Smooth muscle cell (in vitro differentiated cells): ENCODE measurements around the gene UBL7. TPM values are rescaled to one million over a fixed set of nuclear protein-coding genes. Genes with fewer than 3 reads are reported as not detected.
"Not testable (repeated sequence)": the region's sequence is repeated elsewhere in the genome, so short reads cannot be mapped to it uniquely, and the experiment has no call there.

Experiments
- DNase-seq: peaks from one replicate; lab custom pipeline; 2025; ENCODE audit not compliant: unreplicated experiment; lab: John Stamatoyannopoulos, UW
- H2AFZ ChIP-seq: fragments of 200-600 bp; sonication (generic); 2 replicates; pipeline ENCODE4 v1.6.0; 2016; ENCODE audit warnings: antibody characterized with exemption, low read depth, mild to moderate bottlenecking
- H3F3A ChIP-seq: fragments of 200-600 bp; sonication (generic); 2 replicates; pipeline ENCODE4 v1.6.0; 2017; ENCODE audit warnings: antibody characterized with exemption, low read depth
- H3K27ac ChIP-seq: fragments of 200-600 bp; sonication (generic); 2 replicates; pipeline ENCODE4 v1.5.1; 2016; ENCODE audit warnings: low read depth, mild to moderate bottlenecking
- H3K27me3 ChIP-seq: fragments of 200-600 bp; sonication (generic); 2 replicates; pipeline ENCODE4 v1.6.1; 2016; ENCODE audit warnings: low read depth, mild to moderate bottlenecking
- H3K36me3 ChIP-seq: fragments of 200-600 bp; sonication (generic); 2 replicates; pipeline ENCODE4 v1.5.1; 2016; ENCODE audit warnings: low read depth
- H3K4me1 ChIP-seq: fragments of 200-600 bp; sonication (generic); 2 replicates; pipeline ENCODE4 v1.5.1; 2016; ENCODE audit warnings: low read depth
- H3K4me2 ChIP-seq: fragments of 200-600 bp; sonication (generic); 2 replicates; pipeline ENCODE4 v1.6.0; 2016; ENCODE audit warnings: mild to moderate bottlenecking
- H3K4me3 ChIP-seq: fragments of 200-600 bp; sonication (generic); 2 replicates; pipeline ENCODE4 v1.5.1; 2016; ENCODE audit warnings: mild to moderate bottlenecking
- H3K79me2 ChIP-seq: fragments of 200-600 bp; sonication (generic); 2 replicates; pipeline ENCODE4 v1.6.0; 2016; ENCODE audit warnings: low read depth, mild to moderate bottlenecking
- H3K9ac ChIP-seq: fragments of 200-600 bp; sonication (generic); 2 replicates; pipeline ENCODE4 v1.6.0; 2016; ENCODE audit warnings: low read depth
- H3K9me3 ChIP-seq: fragments of 200-600 bp; sonication (generic); replicated peaks from 2 replicates; pipeline ENCODE4 v1.5.1; 2016; ENCODE audit warnings: low read depth
- H4K20me1 ChIP-seq: fragments of 200-600 bp; sonication (generic); 2 replicates; pipeline ENCODE4 v1.6.0; 2016; ENCODE audit warnings: low read depth
- WGBS: methylation state at CpG from one replicate; pipeline ENCODE4 v1.1.7; 2016; ENCODE audit warnings: low lambda C conversion rate; 5-methylcytosine and 5-hydroxymethylcytosine counted together
- polyA plus RNA-seq: library from polyadenylated mRNA; unstranded; fragments of >200 nt; fragmentation: Nextera tagmentation; extraction: Ambion mirVana; gene quantifications from 2 replicates; pipeline ENCODE4 v1.2.1, GENCODE V29; 2016
- total RNA-seq: library from RNA; depleted of rRNA; stranded (reverse); fragments of >200 nt; gene quantifications from 2 replicates; pipeline ENCODE4 v1.2.3, GENCODE V29; 2014
- TF ChIP-seq, protein P1 (sequence below): fragments of 200-600 bp; sonication (generic); IDR thresholded peaks from 2 replicates; pipeline ENCODE4 v1.5.1; 2017; ENCODE audit warnings: borderline replicate concordance, mild to moderate bottlenecking, antibody characterized with exemption; ENCODE audit not compliant: insufficient read depth, poor library complexity, severe bottlenecking

Gene UBL7
- total and polyA plus RNA-seq, 2 experiments from 2014 or later = 60.6 to 64.4 TPM

DNA sequence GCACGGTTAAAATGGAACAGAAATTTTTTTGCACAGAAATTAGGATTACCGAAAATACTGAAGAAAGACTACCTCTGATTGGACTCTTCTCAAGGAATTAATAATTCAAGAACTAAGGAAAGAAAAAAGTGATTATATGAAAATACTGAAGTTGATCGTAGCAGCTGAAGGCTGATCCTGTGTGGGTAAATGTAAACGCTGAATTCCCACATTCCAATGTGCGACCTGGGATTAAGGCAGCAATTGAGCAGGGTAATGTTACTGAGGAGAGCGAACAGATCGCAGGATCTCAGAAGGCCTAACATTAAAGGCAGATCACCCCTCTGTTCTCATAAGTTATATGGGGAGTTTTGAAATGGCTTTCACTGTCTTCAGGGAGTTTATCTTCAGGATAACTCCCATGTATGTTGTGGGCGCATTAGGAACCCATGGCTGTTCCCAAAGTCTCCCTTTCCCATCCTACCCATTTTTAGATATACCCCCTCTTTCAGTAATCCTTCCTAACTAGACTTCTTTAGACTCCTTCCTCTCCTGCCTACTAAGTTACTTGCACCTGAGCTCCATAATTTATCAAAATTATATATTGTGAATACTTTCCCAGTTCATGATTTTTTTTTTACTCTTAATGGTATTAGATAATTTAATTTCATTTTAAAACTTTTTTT lies 1.0 kb upstream of the UBL7 start:
- 21% methylated on average over 8 of the region's 8 CpGs for WGBS
- H3K36me3 ChIP-seq = no peaks in the 10 kb centered on the region

DNA sequence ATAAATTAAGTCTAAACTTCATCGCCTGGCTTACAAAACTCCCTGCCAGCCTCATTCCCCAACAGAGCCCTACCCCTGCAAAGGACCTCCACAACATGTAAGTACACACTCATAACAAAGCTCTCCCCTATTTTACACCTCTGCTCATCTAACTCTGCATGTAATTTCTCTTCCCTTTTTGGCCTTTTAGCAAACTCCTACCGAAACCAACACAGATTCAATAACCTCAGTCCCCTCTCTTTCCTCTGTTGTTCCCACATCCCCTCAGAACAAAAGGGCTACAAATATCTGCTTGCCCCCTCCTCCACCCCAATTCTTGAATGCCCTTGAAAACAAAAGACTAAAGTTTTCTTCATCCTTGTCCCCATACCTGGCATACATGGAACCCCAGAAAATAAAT lies 662 bp downstream of the UBL7 start:
- Histone ChIP-seq H3K27ac (peak overlapping the region; percentile 63), H3K9ac (peak overlapping the region; percentile 81), H3K27me3 (no peaks in the 10 kb centered on the region), H3F3A (peaks cover 5% of the 10 kb centered on the region), H3K4me1 (peaks cover 17% of the 10 kb centered on the region), H3K79me2 (peaks cover 14% of the 10 kb centered on the region), H3K4me2 (peak overlapping the region; percentile 97), H3K36me3 (no peaks in the 10 kb centered on the region), H4K20me1 (no peaks in the 10 kb centered on the region), H2AFZ (peak overlapping the region; percentile 80), H3K4me3 (peak overlapping the region; percentile 64), H3K9me3 (no peaks in the 10 kb centered on the region)
- DNase-seq = no peak
- 76% methylated on average over 2 of the region's 2 CpGs for WGBS
- TF ChIP-seq, protein P1, sequence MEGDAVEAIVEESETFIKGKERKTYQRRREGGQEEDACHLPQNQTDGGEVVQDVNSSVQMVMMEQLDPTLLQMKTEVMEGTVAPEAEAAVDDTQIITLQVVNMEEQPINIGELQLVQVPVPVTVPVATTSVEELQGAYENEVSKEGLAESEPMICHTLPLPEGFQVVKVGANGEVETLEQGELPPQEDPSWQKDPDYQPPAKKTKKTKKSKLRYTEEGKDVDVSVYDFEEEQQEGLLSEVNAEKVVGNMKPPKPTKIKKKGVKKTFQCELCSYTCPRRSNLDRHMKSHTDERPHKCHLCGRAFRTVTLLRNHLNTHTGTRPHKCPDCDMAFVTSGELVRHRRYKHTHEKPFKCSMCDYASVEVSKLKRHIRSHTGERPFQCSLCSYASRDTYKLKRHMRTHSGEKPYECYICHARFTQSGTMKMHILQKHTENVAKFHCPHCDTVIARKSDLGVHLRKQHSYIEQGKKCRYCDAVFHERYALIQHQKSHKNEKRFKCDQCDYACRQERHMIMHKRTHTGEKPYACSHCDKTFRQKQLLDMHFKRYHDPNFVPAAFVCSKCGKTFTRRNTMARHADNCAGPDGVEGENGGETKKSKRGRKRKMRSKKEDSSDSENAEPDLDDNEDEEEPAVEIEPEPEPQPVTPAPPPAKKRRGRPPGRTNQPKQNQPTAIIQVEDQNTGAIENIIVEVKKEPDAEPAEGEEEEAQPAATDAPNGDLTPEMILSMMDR = no peak

More for the DNA sequence above, 1.0 kb upstream of the UBL7 start:
- H3K27me3 ChIP-seq = no peaks in the 10 kb centered on the region
- TF ChIP-seq, protein P1 = no peak
- H3K4me2 ChIP-seq = peak overlapping the region; percentile 97
- H3K27ac ChIP-seq = peak overlapping the region; percentile 9
- peaks cover 5% of the 10 kb centered on the region for H3F3A ChIP-seq
- peaks cover 14% of the 10 kb centered on the region for H3K79me2 ChIP-seq
- peak overlapping the region; percentile 70 for H3K9ac ChIP-seq
- peak overlapping the region; percentile 64 for H3K4me3 ChIP-seq
- H4K20me1 ChIP-seq = no peaks in the 10 kb centered on the region
- H3K9me3 ChIP-seq = no peaks in the 10 kb centered on the region
- H2AFZ ChIP-seq = peak overlapping the region; percentile 80
- no peak for DNase-seq
- H3K4me1 ChIP-seq = peaks cover 17% of the 10 kb centered on the region

DNA sequence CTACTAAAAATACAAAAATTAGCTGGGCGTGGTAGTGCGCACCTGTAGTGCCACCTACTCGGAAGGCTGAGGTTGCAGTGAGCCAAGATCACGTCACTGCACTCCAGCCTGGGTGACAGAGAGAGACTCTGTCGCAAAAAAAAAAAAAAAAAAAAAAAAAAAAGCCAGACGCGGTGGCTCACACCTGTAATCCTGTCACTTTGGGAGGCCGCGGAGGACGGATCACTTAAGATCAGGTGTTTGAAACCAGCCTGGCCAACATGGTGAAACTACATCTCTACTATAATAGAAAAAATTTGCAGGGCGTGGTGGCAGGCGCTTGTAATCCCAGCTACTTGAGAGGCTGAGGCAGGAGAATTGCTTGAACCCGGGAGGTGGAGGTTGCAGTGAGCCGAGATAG lies 1.2 kb downstream of the UBL7 start:
- not testable (repeated sequence) for H3K27me3 ChIP-seq, H3K9ac ChIP-seq, H3K9me3 ChIP-seq, H3K27ac ChIP-seq, H3K4me3 ChIP-seq, H3F3A ChIP-seq, H2AFZ ChIP-seq, H3K36me3 ChIP-seq, H4K20me1 ChIP-seq, DNase-seq
- H3K79me2 ChIP-seq = peaks cover 14% of the 10 kb centered on the region
- WGBS = 98% methylated on average over 14 of the region's 14 CpGs
- H3K4me2 ChIP-seq = peak overlapping the region; percentile 97
- peaks cover 18% of the 10 kb centered on the region for H3K4me1 ChIP-seq

DNA sequence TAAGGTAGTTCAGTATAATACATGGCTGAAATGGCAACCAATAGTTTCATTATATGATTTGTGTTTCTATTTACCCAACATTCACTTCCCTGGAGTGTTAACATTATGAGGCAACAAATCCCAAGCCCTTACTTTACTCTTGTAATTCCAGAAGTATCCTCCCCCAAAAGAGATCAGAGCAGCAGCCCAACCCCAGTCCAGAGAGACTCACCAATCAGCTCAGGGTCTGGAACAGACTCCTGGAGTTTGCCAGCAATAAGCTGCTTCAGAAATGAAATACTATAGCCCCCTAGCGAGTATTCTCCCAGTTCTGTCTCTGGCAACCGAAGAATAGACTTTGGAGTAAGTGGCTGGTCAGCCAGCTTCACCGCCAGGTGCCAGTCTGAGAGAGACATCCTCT lies 2.5 kb downstream of the UBL7 start:
- H3F3A ChIP-seq = peaks cover 11% of the 10 kb centered on the region
- WGBS = 95% methylated on average over 3 of the region's 3 CpGs
- H4K20me1 ChIP-seq = no peaks in the 10 kb centered on the region
- TF ChIP-seq, protein P1 = no peak
- no peaks in the 10 kb centered on the region for H3K36me3 ChIP-seq
- no peaks in the 10 kb centered on the region for H3K9me3 ChIP-seq
- DNase-seq = no peak
- H2AFZ ChIP-seq = no peak overlapping the region
- no peaks in the 10 kb centered on the region for H3K27me3 ChIP-seq
- no peak overlapping the region for H3K27ac ChIP-seq
- no peak overlapping the region for H3K4me3 ChIP-seq
- H3K9ac ChIP-seq = no peak overlapping the region
- peaks cover 14% of the 10 kb centered on the region for H3K79me2 ChIP-seq
- H3K4me1 ChIP-seq = peaks cover 28% of the 10 kb centered on the region
- no peak overlapping the region for H3K4me2 ChIP-seq

- H3K9me3 ChIP-seq, DNase-seq, H3K36me3 ChIP-seq, H2AFZ ChIP-seq, H3K27me3 ChIP-seq, H3K9ac ChIP-seq, H3K79me2 ChIP-seq, H3K4me3 ChIP-seq, H4K20me1 ChIP-seq, H3K27ac ChIP-seq, H3K4me2 ChIP-seq: not testable (repeated sequence)
- Histone ChIP-seq H3F3A (peaks cover 18% of the 10 kb centered on the region), H3K4me1 (peaks cover 20% of the 10 kb centered on the region)
- WGBS = 97% methylated on average over 10 of the region's 10 CpGs
Measured at GRCh38 chr15:74457036-74457435, 3.9 kb downstream of the UBL7 start.
